ENCODE data around the gene TMEM106A.
"Not testable (repeated sequence)": the region's sequence is repeated elsewhere in the genome, so short reads cannot be mapped to it uniquely, and the experiment has no call there.

Gene TMEM106A

GRCh38 chr17:43211480-43212402 lies at the start of gene TMEM106A:
TSS of gene TMEM106A (plus strand) at chr17:43211875. CDS start at chr17:43213042, 1,167 bp downstream.
- DNase-seq, result no peak

GRCh38 chr17:43165971-43166370 lies 45.7 kb upstream of the TMEM106A start:
- not testable (repeated sequence) for DNase-seq

DNA sequence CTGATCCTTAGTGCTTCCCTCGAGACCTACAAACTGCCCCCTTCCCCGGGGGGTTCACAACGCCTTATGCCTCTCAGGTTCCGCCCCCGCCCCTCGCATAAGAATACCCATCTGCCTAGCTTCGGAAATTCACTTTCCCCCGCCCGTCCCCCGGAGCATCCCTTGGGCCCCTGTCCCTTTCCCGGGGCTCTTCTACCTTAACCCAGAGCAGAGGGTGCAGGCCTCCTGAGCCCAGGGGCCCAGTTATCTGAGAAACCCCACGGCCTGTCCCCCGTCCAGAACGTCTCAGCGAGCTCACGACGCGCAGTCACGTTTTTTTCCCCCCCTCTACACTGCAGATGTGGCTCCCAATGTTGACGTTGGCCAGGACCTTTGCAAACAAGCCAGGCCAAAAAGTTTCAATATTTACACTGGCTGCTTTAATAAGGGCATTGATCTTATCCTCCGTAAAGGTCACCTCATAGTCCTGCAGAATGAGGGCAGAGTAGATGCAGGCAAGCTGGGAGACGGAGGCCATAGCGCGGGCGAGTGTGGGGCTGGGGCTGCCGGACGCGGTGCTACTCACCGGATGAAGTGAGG lies 42.0 kb upstream of the TMEM106A start:
- peak; percentile 36 to 71 for DNase-seq

DNA sequence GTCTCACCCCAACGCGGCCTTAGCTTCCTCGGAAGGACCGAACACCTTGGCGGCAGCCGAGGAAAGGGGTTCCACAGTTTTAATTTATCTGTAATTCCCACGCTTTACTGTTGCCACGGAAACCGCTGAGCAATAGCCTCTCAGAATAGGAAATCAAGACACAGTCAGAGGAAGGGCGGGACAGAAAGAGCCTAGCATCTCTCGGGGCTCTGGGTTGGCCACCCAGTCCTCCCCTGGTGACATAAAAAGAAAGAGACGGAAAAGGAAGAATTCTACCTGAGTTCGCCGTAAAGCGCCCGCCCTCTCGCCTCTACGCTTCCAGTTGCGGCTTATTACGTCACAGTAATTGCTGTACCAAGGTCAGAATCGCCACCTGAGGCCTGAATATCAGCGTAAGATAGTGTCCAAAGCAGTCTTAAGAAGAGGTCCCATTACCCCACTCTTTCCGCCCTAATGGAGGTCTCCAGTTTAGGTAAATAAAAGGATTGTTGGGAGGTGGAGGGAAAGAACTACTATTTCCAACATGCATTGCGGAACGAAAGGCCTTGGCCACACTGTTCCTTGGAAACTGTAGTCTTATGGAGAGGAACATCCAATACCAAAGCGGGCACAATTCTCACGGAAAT lies 41.4 kb upstream of the TMEM106A start:
- peak; percentile 96 to 97 for DNase-seq

GRCh38 chr17:43170766-43171585 lies 40.7 kb upstream of the TMEM106A start, which contains the start of gene NBR1:
TSS of gene NBR1 (plus strand) at chr17:43171214. CDS start at chr17:43175800, 4,586 bp downstream.
- DNase-seq, result peak; percentile 95 to 98

DNA sequence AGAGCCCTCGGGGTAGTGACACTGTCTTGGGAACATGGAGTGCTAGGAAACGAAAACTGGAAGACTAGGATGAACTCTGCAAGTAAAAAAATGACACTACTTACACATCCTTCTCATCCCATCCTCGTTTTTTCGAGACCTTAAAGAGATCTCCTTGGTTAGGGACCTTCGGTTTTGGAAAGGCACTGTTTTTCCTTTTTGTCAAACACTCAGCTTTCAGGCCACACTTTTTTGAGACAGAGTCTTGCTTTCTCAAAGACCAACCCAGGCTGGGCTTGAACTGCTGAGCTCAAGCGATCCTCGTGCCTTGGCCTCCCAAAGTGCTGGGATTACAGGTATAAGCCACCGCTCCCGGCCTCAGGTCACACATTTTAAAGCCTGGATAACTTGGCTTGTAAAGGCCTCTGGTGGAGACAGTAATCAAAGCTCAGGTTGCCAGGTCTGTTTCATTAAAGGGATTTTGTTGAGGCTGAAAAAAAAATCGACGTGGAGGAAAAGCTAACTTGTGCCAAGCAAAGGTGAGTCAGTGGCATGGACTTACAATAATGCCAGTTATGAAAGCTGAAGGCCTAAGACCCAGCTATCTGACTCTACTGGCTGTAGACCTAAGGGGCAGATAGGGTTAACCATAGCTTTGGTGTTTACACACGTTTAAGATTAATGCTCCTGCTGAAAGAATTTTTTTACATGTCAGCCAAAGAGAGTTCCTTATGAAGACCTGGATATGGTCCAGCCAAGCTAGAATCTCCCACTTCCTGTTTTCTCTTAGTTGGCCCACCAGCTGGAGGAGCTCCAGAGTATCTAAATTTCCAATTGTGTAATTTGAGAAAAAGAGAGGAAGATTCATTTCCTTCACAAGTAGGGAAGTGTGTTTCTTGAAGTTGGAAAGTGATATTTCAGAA lies 39.8 kb upstream of the TMEM106A start:
- peak; percentile 20 to 29 for DNase-seq

DNA sequence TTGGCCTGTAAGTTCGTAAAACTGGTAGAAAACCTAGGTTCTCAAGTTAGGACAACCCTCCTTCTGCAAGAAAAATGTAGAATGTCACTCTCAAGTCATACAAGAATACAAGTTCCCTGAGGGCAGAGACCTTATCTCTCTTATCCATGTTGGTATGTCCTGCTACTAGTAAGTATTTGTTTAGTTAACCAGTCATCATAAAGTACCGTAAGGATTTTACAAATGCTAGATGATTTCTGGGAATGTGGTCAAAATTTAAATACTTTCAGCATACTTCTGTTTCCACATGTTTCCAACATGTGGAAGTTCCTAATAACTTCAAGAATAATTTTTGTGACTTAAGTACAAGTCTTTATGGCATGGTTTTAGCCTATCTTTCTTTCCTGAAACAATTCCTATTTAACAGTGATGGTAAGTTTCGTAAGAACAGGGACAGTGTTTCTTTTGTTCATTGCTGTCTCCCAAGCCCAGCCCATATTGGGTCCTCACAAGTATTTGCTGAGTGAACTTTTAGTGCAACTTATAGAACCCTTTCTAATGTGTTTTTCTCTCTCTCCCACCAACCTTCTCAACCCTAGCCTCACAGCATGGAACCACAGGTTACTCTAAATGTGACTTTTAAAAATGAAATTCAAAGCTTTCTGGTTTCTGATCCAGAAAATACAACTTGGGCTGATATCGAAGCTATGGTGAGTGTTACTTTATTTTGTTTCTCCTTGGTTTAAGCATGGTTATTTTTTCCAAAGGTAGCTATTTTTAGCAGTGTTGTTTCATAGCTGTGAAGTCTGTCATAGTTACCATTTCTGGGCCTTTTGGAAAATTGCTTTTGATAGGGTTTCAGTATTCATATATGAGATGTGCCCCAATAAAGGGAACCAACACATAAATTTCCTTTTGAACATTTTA lies 36.2 kb upstream of the TMEM106A start:
- no peak for DNase-seq

DNA sequence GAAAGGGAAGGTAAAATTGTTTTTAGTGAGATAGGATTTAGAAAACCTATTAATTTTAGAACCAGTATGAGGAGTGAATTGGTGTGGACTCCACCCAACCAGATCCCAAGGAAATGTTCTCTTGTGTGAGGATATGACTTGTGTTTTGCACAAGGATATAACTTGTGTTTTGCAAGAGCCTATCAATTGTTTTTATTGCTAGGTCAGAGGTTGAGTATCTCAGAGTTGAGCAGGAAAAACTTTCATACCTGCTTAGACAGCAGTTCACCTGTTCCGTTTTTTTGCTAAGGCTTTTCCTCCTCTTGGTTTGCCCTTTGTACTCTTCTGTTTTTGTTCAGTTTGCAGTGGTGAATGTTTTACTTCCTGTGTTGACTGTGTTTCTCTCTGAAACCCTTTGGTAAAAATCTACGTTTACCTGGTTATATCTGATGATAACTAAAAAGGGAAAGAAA lies 35.5 kb upstream of the TMEM106A start:
- no peak for DNase-seq

DNA sequence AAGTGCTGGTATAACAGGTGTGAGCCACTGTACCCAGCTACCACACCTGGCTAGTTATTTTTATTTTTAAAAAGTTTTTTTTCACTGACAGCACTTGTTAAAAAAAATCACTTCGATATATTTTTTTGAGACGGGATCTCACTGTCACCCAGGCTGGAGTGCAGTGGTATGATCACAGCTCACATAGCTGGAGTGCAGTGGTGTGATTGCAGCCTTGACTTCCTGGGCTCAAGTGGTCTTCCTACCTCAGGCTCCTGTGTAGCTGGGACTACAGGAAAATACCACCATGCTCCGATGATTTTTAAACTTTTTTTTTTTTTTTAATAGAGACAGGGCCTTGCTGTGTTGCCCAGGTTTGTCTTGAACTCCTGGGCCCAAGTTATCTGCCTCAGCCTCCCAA lies 27.8 kb upstream of the TMEM106A start:
- DNase-seq, result no peak

GRCh38 chr17:43186656-43187055 lies 25.0 kb upstream of the TMEM106A start:
- not testable (repeated sequence) for DNase-seq

DNA sequence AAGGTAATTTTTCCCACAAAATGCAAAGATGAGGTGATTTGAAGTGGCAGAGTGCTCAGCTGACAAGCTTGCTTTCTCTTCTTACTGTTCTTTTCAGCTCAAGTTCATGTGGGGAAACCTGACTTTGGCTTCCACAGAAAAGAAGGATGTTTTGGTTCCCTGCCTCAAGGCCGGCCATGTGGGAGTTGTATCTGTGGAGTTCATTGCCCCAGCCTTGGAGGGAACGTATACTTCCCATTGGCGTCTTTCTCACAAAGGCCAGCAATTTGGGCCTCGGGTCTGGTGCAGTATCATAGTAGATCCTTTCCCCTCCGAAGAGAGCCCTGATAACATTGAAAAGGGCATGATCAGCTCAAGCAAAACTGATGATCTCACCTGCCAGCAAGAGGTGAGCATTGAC lies 18.4 kb upstream of the TMEM106A start:
- DNase-seq, result no peak

DNA sequence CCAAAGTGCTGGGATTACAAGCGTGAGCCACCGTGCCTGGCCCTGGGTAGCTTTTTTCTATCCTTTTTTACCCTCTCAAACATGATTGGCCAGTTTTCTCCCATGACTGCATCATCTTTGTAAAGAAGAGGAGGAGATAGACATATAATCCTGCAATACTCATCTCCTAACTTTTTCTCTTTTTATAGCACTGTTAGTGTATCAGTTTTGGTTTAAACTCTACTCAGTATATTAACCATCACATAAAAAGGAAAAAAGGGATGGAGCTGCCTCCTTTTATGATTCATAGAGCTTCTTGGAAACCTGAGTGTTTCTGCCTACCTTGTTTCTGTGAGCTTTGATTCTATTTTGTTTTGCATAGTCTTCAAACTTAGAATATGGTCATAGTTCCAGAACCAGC lies 12.0 kb upstream of the TMEM106A start:
- no peak for DNase-seq

- no peak for DNase-seq
Observed at GRCh38 chr17:43200127-43200526, 11.5 kb upstream of the TMEM106A start.

DNA sequence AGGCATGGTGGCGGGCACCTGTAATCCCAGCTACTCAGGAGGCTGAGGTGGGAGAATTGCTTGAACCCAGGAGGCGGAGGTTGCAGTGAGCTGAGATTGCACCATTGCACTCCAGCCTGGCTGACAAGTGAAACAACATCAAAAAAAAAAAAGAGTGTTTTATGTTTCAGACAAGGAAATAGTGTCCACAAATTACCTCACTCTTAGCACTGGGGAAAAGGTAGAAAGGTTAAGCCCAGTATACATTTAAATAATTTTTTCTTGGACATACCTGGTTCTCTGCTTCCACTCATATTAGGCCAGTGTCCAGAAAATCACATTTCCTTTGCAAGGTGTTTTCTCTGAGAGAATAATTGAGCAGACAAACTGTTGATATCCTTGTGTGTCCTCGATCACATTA lies 8.7 kb upstream of the TMEM106A start:
- not testable (repeated sequence) for DNase-seq

DNA sequence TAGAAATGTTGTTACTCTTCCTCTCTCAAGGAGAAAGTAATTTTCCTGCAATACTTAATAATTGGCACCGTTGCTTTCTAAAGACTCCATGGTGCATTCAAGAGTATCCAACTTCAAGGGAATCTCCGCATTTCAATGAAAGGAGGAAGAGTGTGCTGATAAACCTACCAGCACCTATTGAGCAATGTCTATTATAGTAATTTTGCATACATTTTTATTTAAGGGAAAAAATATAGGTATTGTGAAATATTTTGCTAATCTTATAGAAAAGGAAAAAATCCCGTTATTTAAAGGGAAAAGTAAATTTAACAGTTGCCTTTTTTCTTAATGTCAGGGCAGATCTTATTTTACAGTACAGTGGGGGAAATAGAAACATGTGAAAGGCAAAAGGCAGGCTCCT lies 1.1 kb upstream of the TMEM106A start:
- no peak for DNase-seq

- no peak for DNase-seq
Observed at GRCh38 chr17:43211123-43211479, 574 bp upstream of the TMEM106A start.

DNA sequence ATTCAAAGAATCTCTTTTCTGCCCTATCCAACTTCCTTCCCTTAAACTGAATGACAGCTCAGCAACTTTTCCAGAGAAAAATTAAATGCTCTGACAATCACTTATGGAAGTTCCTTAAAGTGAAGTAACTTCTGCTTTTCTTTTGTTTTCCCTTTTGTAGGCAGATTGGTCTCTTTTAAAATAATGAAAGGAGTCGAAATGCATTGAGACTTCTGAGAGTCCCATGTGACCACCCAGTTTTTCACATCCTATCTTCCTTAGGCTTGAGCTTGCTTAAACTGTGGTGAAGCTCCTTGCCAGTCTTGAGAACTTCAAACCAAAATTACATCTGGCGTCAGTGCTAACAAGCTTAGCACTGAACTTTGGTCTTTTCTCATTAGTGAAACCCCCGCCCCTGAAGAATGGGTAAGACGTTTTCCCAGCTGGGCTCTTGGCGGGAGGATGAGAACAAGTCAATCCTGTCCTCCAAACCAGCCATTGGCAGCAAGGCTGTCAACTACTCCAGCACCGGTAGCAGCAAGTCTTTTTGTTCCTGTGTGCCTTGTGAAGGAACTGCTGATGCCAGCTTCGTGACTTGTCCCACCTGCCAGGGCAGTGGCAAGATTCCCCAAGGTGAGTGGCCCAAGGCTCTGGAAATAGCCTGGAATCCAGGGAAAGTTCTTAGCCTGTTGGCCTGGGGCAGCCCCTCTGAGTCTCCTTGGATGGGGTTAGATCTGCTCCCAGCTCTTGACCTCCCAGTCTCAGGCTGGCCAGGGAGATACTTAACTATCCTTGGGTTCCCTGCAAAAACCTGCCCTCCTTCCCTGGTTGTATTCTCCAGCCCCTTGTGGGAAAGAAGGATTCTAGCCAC lies 1.2 kb downstream of the TMEM106A start:
- no peak for DNase-seq

GRCh38 chr17:43213545-43213944 lies 1.9 kb downstream of the TMEM106A start:
- DNase-seq, result no peak

GRCh38 chr17:43215341-43215740 lies 3.7 kb downstream of the TMEM106A start:
- DNase-seq, result no peak

GRCh38 chr17:43216369-43216761 lies 4.7 kb downstream of the TMEM106A start:
- no peak for DNase-seq
